HG02870 (cell line): ENCODE results near the gene ARHGAP22.

ENCODE experiments used
- ATAC-seq: cut with Tn5 transposase; IDR thresholded peaks from one replicate; pipeline ENCODE4 v1.9.1; 2021; ENCODE audit warnings: mild to moderate bottlenecking, moderate library complexity; ENCODE audit not compliant: unreplicated experiment

Gene ARHGAP22

GRCh38 chr10:48592346-48592745 lies 12.5 kb downstream of the ARHGAP22 start:
- no peak for ATAC-seq

DNA sequence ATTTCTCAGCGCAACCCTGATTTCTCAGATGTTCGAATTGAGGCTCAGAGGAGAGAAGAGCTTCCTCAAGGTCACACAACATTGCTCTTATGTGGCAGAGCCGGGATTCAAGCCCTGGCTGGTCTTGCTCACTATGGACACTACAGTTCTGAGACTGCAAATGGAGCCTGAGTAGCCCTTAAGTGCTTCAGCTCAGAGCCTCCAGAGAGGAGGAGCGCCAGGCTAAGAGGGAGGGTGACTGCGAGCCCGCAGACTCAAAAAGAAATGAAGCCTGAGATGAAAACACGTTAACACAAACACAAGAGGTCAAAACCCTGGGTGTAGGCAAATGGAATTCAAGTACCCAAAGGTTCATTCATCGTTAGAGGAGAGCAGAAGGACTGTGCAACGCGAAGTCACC lies 13.9 kb downstream of the ARHGAP22 start:
- ATAC-seq = no peak

- no peak for ATAC-seq
Observed at GRCh38 chr10:48589266-48589665, 15.6 kb downstream of the ARHGAP22 start.

- no peak for ATAC-seq
Observed at GRCh38 chr10:48587819-48588218, 17.1 kb downstream of the ARHGAP22 start.

GRCh38 chr10:48587101-48587500 lies 17.8 kb downstream of the ARHGAP22 start:
- no peak for ATAC-seq

DNA sequence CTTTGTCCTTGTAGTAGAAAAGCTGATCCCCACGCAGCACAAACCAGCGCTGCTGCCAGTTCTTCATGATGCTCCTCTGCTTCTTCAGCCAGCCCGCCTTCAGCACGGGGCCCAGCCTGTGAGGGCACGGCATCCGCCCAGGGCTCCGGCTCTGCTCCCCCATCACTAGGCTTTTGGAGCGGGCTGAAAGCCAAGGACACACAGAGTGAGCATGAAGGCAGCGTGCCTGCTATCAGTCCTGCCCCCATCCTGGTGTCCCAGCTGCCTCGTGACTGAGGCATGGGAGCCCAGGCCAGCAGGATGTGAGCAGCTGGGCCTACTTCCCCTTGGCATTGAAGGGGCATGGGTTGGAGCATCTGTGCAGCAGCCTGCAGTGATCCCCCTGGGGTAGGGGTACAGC lies 21.9 kb downstream of the ARHGAP22 start:
- ATAC-seq = no peak

- ATAC-seq = no peak
Observed at GRCh38 chr10:48580236-48580635, 24.6 kb downstream of the ARHGAP22 start.

DNA sequence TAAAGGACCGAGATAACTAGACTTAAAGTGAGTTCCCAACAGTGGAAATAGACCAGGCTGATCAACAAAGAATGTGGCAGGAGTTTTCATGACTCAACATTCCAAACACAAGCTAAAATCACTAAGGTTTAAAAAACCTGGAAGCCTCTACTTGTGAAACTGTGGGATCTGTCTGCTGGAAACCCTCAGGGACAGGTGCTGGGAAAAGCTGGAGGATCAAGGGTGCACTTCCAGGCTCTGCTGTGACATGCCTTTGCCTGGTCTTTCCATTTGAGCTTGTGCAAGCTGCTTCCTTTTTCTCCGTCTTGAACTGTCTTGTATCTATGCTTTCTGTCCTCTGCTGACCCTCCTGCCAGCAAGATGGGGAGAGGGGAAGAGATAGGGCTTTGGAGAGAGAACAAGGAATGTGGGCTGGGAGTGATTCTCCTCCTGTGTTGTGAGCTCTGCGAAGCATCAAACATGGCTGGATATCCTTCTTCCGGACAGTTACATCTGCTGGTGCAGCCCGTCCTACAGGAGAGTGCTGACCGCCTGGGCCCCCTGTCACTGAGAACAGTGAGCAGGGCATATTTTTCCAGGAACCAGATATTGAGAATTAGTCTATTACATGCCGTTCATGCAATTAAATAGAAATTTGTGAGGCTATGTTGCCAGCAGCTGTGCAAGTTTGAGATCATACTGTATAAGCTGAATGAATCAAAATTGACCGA lies 25.5 kb downstream of the ARHGAP22 start:
- no peak for ATAC-seq

DNA sequence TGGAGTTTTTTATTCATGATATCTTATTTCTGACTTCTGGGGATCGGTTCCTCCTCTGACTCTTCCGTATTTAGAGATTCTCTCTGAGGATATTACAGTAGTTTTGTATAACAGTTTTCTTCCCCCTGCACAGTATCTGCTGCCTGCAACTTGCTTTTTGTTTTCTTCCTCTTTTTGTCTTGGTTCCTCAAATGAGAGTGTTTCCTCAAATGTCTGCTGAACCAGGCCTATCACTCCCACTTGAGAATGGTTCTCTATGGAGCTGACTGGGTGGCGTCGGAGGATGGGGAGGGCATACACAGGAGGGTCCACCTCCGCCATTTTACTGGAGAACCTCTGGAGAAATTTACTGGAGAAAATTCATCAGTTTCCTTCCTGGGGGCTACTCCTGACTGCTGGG lies 27.7 kb downstream of the ARHGAP22 start:
- ATAC-seq = peak; percentile 49

- no peak for ATAC-seq
Observed at GRCh38 chr10:48576501-48576900, 28.4 kb downstream of the ARHGAP22 start.

DNA sequence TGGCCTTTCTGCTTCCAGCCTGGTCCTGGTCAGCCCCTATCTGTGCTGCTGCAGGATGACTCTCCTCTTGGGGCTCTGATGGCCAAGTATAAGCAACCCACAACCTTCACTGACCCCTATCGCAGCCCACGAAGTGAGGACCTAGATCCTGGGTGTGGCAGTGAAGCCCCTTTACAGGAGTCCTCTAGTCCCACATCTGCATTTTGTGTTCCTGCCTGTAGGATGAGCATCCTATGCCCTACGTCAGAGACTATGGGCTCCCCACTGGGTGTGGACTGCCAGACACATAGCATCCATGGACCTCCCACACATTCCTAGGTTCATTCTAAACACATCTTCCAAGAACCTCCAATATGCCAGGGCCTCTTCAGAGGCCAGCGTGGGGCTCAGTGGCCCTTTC lies 29.0 kb downstream of the ARHGAP22 start:
- ATAC-seq = no peak

DNA sequence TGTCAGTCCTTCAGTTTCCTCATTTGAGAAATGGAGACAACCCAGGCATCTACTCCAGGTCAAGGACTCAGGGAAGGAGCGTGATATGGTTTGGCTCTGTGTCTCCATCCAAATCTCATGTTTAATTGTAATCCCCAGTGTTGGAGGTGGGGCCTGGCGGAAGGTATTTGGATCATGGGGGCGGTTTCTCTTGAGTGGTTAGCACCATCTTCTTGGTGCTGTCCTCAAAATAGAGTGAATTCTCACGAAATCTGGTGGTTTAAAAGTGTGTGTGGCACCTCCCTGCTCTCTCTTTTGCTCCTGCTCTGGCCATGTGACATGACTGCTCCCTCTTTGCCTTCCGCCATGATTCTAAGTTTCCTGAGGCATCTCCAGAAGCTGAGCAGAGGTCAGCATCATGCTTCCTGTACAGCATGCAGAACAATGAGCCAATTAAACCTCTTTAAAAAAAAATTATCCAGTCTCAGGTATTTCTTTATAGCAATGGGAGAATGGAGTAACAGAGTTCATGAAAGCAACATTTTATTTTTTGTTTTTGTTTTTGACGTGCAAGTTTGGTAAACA lies 30.0 kb downstream of the ARHGAP22 start:
- no peak for ATAC-seq

GRCh38 chr10:48574322-48574796 lies 30.5 kb downstream of the ARHGAP22 start:
- no peak for ATAC-seq

- no peak for ATAC-seq
Observed at GRCh38 chr10:48573045-48573444, 31.8 kb downstream of the ARHGAP22 start.

GRCh38 chr10:48572414-48572813 lies 32.5 kb downstream of the ARHGAP22 start:
- no peak for ATAC-seq

- no peak for ATAC-seq
Observed at GRCh38 chr10:48568546-48568945, 36.3 kb downstream of the ARHGAP22 start.

DNA sequence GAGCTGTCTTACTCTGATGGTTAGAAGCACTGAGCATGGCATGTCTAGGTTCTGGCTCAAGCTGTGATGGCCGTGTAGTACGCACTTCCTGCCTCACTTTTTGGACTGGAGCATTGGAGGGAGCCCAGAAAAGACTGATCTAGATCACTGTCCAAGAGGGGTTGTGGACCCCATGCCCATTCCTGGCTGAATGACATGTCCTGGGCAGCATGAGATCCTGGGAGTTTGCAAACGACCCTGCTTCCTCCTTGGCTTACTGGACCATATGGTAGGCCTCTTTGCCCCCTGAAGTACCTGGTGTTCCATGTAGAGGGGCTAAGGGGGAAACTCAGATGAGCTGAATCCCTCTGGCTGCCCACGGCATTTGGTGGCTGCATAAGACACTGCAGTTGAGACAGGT lies 36.7 kb downstream of the ARHGAP22 start:
- no peak for ATAC-seq

- no peak for ATAC-seq
Observed at GRCh38 chr10:48567346-48567745, 37.5 kb downstream of the ARHGAP22 start.

DNA sequence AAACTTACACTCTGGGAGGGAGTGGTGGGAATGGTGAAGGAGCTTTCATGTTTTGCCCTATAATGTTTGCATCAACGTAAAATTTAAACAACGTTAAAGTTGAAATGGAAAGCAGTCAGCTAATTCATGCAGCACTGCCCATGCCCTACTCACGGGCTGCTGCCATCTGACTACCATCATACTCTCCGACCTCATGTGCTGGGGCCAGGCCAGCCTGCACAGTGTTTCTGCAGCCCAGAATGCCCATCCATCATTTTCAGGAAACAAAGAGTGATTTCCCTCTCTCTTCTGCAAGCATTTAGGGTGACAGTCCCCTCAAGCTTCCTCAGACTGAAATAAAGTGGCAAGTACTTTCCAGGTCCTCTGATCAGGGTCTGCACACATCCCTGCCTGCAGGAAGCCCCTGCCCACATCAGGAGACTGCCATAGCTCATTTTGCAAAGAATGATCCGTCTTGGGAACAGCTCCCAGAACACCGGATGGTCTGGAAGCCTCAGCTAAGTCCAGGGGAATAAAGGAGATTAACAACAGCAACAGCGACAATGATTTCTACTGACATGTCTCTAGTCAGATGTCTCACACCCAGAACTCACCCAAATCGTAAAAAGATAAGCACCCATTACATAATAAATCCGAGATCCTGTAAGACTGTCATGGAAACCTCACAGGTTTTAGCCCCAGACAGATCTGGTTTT lies 40.3 kb downstream of the ARHGAP22 start:
- no peak for ATAC-seq

- no peak for ATAC-seq
Observed at GRCh38 chr10:48557511-48558123, 47.3 kb downstream of the ARHGAP22 start.

GRCh38 chr10:48556713-48557112 lies 48.2 kb downstream of the ARHGAP22 start:
- no peak for ATAC-seq

- ATAC-seq = no peak
Observed at GRCh38 chr10:48556065-48556464, 48.8 kb downstream of the ARHGAP22 start.
